NCI-H2107 treated with DMSO at 0.1 percent for 48 hours (cell line): ENCODE measurements around the gene CTTNBP2.

Experiments used
- DNase-seq: peaks from one replicate; lab custom pipeline; 2025; ENCODE audit not compliant: unreplicated experiment; lab: John Stamatoyannopoulos, UW

CTTNBP2 gene

GRCh38 chr7:117873310-117874190 lies at the start of gene CTTNBP2:
CTTNBP2 (minus strand) TSS chr7:117873441; CDS start chr7:117873415, 26 bp downstream.
- no peak for DNase-seq

- DNase-seq: no peak
Observed at GRCh38 chr7:117916309-117916708, 43.1 kb upstream of the CTTNBP2 start.

DNA sequence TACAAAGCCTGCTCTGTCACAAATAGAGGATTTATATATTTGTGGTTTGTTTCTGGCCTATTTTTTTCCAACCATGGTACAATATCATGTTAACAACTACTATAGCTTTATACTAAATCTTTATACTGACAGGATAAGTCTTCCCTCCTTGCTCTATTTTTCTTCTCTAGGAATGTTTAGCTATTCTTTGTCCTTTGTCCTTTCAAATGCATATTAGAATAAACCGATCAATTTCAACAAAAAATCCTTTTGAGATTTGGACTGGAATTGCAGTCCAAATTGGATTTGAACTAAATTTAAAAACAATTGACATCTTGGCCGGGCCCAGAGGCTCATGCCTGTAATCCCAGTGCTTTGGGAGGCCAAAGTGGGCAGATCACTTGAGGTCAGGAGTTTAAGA lies 39.2 kb upstream of the CTTNBP2 start:
- DNase-seq: no peak

DNA sequence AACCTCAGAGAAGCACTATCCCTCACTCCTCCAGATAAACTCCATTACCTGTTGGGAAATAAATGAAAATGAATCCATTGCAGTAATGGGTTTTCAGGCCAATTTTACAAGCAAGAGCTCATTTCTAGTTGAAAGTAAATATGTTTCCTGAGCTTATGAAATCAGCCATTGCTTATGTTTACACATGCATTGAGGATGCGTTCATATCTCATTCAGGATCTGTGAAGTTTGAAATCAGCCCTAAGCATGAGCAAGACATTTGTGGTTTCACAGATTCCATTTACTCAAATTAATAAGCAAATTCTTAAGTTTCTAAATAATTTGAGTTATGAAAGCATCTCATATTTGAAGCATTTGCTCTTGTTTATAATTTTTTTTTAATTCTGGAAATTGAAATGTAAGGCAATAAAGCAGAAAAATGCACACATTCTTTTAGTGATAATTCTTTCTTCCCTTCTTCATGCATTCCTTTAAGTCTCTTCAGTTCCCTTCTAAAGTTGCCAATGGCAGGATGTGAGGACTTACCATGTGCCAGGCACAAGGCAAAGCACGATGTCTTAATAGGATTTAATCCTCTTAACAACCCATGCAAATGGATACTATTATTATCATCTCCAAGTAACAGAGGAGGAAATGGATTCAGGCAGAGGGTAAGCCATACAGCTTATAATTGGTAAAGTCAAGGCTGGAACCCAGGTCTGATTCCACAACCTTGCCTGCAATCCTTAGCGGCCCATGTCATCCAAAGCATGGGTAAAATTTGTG lies 35.0 kb upstream of the CTTNBP2 start:
- DNase-seq: no peak

- DNase-seq: no peak
Observed at GRCh38 chr7:117907049-117907640, 33.9 kb upstream of the CTTNBP2 start.

DNA sequence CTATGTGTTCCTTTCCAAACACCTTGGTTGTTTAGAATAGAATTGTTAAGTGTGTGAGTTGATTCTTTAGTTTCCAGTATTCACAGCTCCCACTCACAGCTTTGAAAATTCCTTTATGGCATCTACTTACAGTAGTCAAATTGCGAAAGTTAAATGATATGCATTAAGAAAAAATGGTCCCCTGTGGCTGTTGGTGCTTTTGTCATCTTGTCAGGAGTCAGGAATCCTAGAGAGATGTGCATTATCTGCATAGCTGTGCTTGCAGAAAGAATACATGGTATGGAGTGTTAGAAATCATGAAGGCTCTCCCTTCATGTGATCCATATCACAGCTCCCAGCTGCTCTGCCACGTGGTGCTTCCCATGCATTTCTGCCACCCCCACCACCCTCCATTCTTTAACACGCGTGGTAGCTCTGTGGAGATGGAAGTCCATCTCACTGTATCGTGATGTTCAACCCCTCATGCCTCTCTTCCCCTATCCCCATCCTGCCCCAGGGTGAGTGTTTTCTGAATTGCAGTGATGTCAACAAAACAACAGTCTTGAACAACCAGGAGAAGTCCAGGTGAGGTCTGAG lies 29.2 kb upstream of the CTTNBP2 start:
- DNase-seq: no peak

- DNase-seq: no peak
Observed at GRCh38 chr7:117901089-117901797, 28.0 kb upstream of the CTTNBP2 start.

- DNase-seq: no peak
Observed at GRCh38 chr7:117896339-117896738, 23.1 kb upstream of the CTTNBP2 start.

DNA sequence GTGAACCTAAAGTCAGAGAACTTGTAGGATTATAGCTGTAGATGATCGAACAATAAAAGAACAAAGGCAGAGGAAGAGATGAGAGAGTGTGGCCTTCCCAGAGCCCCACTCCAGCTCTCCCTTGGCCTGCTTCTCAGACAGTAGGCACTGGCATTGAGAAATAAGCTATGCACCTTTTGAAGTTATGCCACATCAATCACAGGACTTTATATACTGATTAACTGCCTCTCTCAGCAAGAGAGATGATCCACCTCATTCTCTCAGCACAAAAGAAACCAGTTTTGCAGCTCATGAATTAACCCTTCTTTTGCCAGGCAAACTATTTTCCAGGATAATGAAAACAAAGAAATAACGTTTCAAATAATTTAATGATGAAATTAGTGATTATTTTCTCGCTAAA lies 22.0 kb upstream of the CTTNBP2 start:
- no peak for DNase-seq

GRCh38 chr7:117894037-117894436 lies 20.8 kb upstream of the CTTNBP2 start:
- DNase-seq: no peak

- DNase-seq: no peak
Observed at GRCh38 chr7:117892821-117893220, 19.6 kb upstream of the CTTNBP2 start.

- DNase-seq: no peak
Observed at GRCh38 chr7:117889611-117890010, 16.4 kb upstream of the CTTNBP2 start.

GRCh38 chr7:117888627-117889026 lies 15.4 kb upstream of the CTTNBP2 start:
- no peak for DNase-seq

DNA sequence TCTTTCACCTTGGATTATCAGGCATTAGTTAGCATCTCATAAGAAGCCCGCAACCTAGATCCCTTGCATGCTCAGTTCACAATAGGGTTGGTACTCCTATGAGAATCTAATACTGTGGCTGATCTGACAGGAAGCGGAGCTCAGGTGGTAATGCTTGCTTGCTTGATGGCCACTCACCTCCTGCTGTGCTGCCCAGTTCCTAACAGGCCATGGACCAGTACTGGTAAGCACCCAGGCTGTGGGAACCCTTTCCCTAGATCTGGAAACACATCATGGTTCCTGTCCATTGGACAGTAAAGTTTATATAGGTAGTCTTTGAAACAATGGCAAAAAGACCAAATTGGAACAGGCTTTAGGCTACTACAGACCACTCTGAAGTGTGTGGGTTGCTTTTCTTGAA lies 9.4 kb upstream of the CTTNBP2 start:
- no peak for DNase-seq

GRCh38 chr7:117876761-117877160 lies 3.5 kb upstream of the CTTNBP2 start:
- DNase-seq: no peak

GRCh38 chr7:117875566-117875965 lies 2.3 kb upstream of the CTTNBP2 start:
- no peak for DNase-seq

GRCh38 chr7:117874191-117874700 lies 1.0 kb upstream of the CTTNBP2 start:
- DNase-seq: no peak

- DNase-seq: no peak
Observed at GRCh38 chr7:117872561-117873309, 506 bp downstream of the CTTNBP2 start.

DNA sequence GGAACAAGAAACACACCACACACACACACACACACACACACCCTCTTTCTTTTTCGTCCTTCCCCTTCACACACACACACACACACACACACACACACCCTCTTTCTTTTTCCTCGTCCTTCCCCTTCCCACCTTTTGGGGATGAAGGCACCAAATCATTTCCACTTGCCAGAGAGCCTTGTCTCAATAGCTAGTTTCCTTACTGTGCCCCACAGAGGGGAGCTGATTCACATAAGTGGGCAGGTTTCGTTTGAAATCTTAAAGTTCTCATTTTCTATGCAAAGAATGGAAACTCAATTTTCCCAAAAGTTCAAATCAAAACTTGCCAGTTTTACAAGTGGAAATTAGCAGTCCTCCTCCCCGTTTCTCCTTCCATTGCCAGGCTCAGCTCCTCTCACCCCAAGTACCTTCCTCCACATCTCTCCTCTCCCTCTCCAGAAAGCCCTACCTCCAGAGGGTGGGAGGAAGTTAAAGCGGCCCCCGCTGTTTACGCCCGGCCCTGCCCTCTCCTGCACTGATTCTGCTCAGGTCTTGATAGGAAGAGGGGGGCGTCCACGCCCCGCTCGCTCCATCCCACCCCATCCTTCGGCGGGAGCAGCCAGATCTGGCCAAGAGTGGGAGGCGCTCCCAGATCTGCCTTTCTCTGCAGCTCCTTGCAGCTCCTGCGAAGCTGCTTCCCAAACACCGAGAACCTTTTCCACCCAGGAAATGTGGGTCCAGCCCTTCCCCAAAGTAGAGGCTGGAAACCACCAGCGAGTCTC lies 1.3 kb downstream of the CTTNBP2 start:
- DNase-seq: no peak
